ENCODE data around the gene UCN3.
"Not testable (repeated sequence)": the region's sequence is repeated elsewhere in the genome, so short reads cannot be mapped to it uniquely, and the experiment has no call there.

The UCN3 gene

GRCh38 chr10:5410787-5411186 is 46.0 kb downstream of the UCN3 start:
- not testable (repeated sequence) for DNase-seq

- no peak for DNase-seq
These were observed 47.1 kb downstream of the UCN3 start for GRCh38 chr10:5411941-5412276.

- peak; percentile 68 for DNase-seq
These were observed 47.6 kb downstream of the UCN3 start, which contains the start of gene NET1 for GRCh38 chr10:5412277-5412941. Gene NET1 (plus strand): TSS chr10:5412557. CDS start chr10:5412693, 136 bp downstream.

GRCh38 chr10:5413012-5413938 is 48.5 kb downstream of the UCN3 start:
- peak; percentile 2 for DNase-seq

- no peak for DNase-seq
These were observed 52.2 kb downstream of the UCN3 start for GRCh38 chr10:5416981-5417380.

- no peak for DNase-seq
These were observed 53.8 kb downstream of the UCN3 start for GRCh38 chr10:5418584-5418983.

GRCh38 chr10:5419466-5420094 is 54.8 kb downstream of the UCN3 start:
- no peak for DNase-seq

- no peak for DNase-seq
These were observed 59.0 kb downstream of the UCN3 start for GRCh38 chr10:5423771-5424170.
